Lung (tissue), 12 donors: Measurements from ENCODE around the gene AGO3. TPM values are rescaled to one million over a fixed set of nuclear protein-coding genes. Genes with fewer than 3 reads are reported as not detected.
"Not testable (repeated sequence)": the region's sequence is repeated elsewhere in the genome, so short reads cannot be mapped to it uniquely, and the experiment has no call there.

Experiments
- ATAC-seq: fragments of 200-7000 bp; cut with Tn5 transposase; one replicate; pipeline ENCODE4 v1.9.1; 2020; ENCODE audit warnings: moderate number of reproducible peaks; ENCODE audit not compliant: insufficient read depth, low FRiP score
- DNase-seq, 3 donors: peaks; one replicate each; pipeline ENCODE4 v3.0.0-alpha.2; 2013 to 2017
- H3K27ac ChIP-seq, 2 donors: one replicate each; pipeline ENCODE4 v1.5.1; 2013; ENCODE audit warnings: mild to moderate bottlenecking in 2 of 2, moderate library complexity in 2 of 2, control low read depth in 1 of 2, inconsistent platforms in 1 of 2, low read depth in 1 of 2, low read length in 1 of 2
- H3K27me3 ChIP-seq, 3 donors: one replicate each; pipeline ENCODE4 v1.5.1; 2013; ENCODE audit warnings: low read length in 2 of 3; ENCODE audit not compliant: control insufficient read depth in 3 of 3, insufficient read depth in 3 of 3
- H3K36me3 ChIP-seq, 4 donors: one replicate each; pipeline ENCODE4 v1.5.1; 2013; ENCODE audit warnings: low read length in 4 of 4, mild to moderate bottlenecking in 1 of 4, moderate library complexity in 1 of 4; ENCODE audit not compliant: control insufficient read depth in 4 of 4, insufficient read depth in 4 of 4
- H3K4me1 ChIP-seq, 5 donors: one replicate each; pipeline ENCODE4 v1.5.1; 2013; ENCODE audit warnings: low read length in 5 of 5, mild to moderate bottlenecking in 2 of 5, moderate library complexity in 1 of 5; ENCODE audit not compliant: control insufficient read depth in 5 of 5, insufficient read depth in 5 of 5
- H3K4me3 ChIP-seq: one replicate; pipeline ENCODE4 v1.5.1; 2013; ENCODE audit warnings: mild to moderate bottlenecking, control low read depth, moderate library complexity
- H3K9ac ChIP-seq, 2 donors: one replicate each; pipeline ENCODE4 v1.5.1; 2013; ENCODE audit warnings: low read length in 2 of 2, control low read depth in 1 of 2; ENCODE audit not compliant: insufficient read depth in 1 of 2
- H3K9me3 ChIP-seq, 4 donors: one replicate each; pipeline ENCODE4 v1.5.1; 2013; ENCODE audit warnings: low read length in 3 of 4, mild to moderate bottlenecking in 1 of 4, moderate library complexity in 1 of 4; ENCODE audit not compliant: control insufficient read depth in 4 of 4, insufficient read depth in 3 of 4
- CTCF ChIP-seq: IDR thresholded peaks from 2 replicates; pipeline ENCODE4 v1.5.1; 2012; ENCODE audit warnings: mild to moderate bottlenecking; ENCODE audit errors: control extremely low read depth, extremely low read depth
- WGBS, 2 donors: extraction: QIAGEN DNeasy Blood & Tissue Kit; methylation state at CpG; one replicate each; pipeline ENCODE4 v1.1.7; 2013; 5-methylcytosine and 5-hydroxymethylcytosine counted together
- polyA plus RNA-seq, 2 donors: library from polyadenylated mRNA; stranded (reverse); fragments of 200-250 nt; gene quantifications; one replicate each; pipeline ENCODE4 v1.2.1, GENCODE V29; 2013
- total RNA-seq, 2 donors: library from RNA; depleted of rRNA in 1 of 2; stranded (reverse); fragments of >200 nt in 1 of 2; gene quantifications; one replicate each; pipeline ENCODE4 v1.2.1, GENCODE V29; 2014 to 2021
- donor health status: control.
- donor health status: control.
- donor health status: Bipolar disorder and iron deficiency.
- donor health status: healthy.
- donor health status: DM: yes; HTN: yes; CAD: no.

The AGO3 gene
- total and polyA plus RNA-seq, 4 donors: 4.4 to 60.4 (median 19.6) TPM

GRCh38 chr1:35888255-35888654 lies 42.6 kb upstream of the AGO3 start:
- no peak for TF ChIP-seq CTCF
- H3K4me1 ChIP-seq: peaks cover 5 to 25% (median 14%) of the 10 kb centered on the region in 5 donors

GRCh38 chr1:35888981-35889380 lies 41.9 kb upstream of the AGO3 start:
- not testable (repeated sequence) for ATAC-seq
- WGBS, 2 donors: 49 to 78% methylated on average over 3 of the region's 3 CpGs
- peaks cover 0 to 23% (median 21%) of the 10 kb centered on the region in 4 donors for H3K36me3 ChIP-seq

More at GRCh38 chr1:35888255-35888654, 42.6 kb upstream of the AGO3 start:
- H3K36me3 ChIP-seq: peaks cover 0 to 19% (median 16%) of the 10 kb centered on the region in 4 donors
- 90 to 92% methylated on average over 11 of the region's 11 CpGs for WGBS, 2 donors
- H3K4me3 ChIP-seq: no peak overlapping the region
- H3K27me3 ChIP-seq: no peaks in the 10 kb centered on the region
- no peaks in the 10 kb centered on the region for H3K9me3 ChIP-seq
- no peak overlapping the region for H3K27ac ChIP-seq
- no peak overlapping the region for H3K9ac ChIP-seq
- no peak for DNase-seq
- ATAC-seq: no peak

GRCh38 chr1:35893051-35893879 lies 37.6 kb upstream of the AGO3 start:
- no peak for TF ChIP-seq CTCF
- no peaks in the 10 kb centered on the region for H3K9me3 ChIP-seq
- peaks cover 0 to 3% (median 0%) of the 10 kb centered on the region in 5 donors for H3K4me1 ChIP-seq
- H3K36me3 ChIP-seq: peaks cover 7 to 29% (median 27%) of the 10 kb centered on the region in 4 donors
- H3K27ac ChIP-seq: no peak overlapping the region
- no peaks in the 10 kb centered on the region for H3K27me3 ChIP-seq
- ATAC-seq: no peak
- no peak overlapping the region for H3K9ac ChIP-seq
- no peak overlapping the region for H3K4me3 ChIP-seq
- DNase-seq: no peak
- WGBS, 2 donors: 96 to 99% methylated on average over 14 of the region's 14 CpGs

More at GRCh38 chr1:35888981-35889380, 41.9 kb upstream of the AGO3 start:
- H3K4me3 ChIP-seq, H3K9ac ChIP-seq, H3K27ac ChIP-seq, DNase-seq, H3K27me3 ChIP-seq, H3K9me3 ChIP-seq: not testable (repeated sequence)
- peaks cover 3 to 25% (median 12%) of the 10 kb centered on the region in 5 donors for H3K4me1 ChIP-seq

- no peak overlapping the region for H3K27ac ChIP-seq
- peaks cover 9 to 35% (median 28%) of the 10 kb centered on the region in 4 donors for H3K36me3 ChIP-seq
- DNase-seq (no peak), ATAC-seq (no peak)
- H3K9me3 ChIP-seq: no peaks in the 10 kb centered on the region
- TF ChIP-seq CTCF: no peak
- no peak overlapping the region for H3K4me3 ChIP-seq
- H3K27me3 ChIP-seq: no peaks in the 10 kb centered on the region
- 32 to 73% methylated on average over 6 of the region's 6 CpGs for WGBS, 2 donors
- no peak overlapping the region for H3K9ac ChIP-seq
- peaks cover 0 to 3% (median 0%) of the 10 kb centered on the region in 5 donors for H3K4me1 ChIP-seq
Observed at GRCh38 chr1:35894183-35894582, 36.7 kb upstream of the AGO3 start.
